Measurements from ENCODE around the gene MGMT.

MGMT gene

GRCh38 chr10:129771024-129771423 lies 304.0 kb downstream of the MGMT start:
- no peak overlapping the region for H3K4me3 ChIP-seq (ENCODE audit: low read depth, low read length)
- no peak for DNase-seq (ENCODE audit: low read depth)

- no peak overlapping the region for H3K4me3 ChIP-seq (ENCODE audit: low read depth, low read length)
- no peak for DNase-seq (ENCODE audit: low read depth)
Measured at GRCh38 chr10:129771576-129771975, 304.5 kb downstream of the MGMT start.

GRCh38 chr10:129771991-129772431 lies 305.0 kb downstream of the MGMT start:
- H3K4me3 ChIP-seq (ENCODE audit: low read depth, low read length), result no peak overlapping the region
- no peak for DNase-seq (ENCODE audit: low read depth)

- DNase-seq (ENCODE audit: low read depth), result no peak
- no peak overlapping the region for H3K4me3 ChIP-seq (ENCODE audit: low read depth, low read length)
Measured at GRCh38 chr10:129772468-129773358, 305.7 kb downstream of the MGMT start.

- H3K4me3 ChIP-seq (ENCODE audit: low read depth, low read length), result no peak overlapping the region
- DNase-seq (ENCODE audit: low read depth), result no peak
Measured at GRCh38 chr10:129773359-129773990, 306.4 kb downstream of the MGMT start.

DNA sequence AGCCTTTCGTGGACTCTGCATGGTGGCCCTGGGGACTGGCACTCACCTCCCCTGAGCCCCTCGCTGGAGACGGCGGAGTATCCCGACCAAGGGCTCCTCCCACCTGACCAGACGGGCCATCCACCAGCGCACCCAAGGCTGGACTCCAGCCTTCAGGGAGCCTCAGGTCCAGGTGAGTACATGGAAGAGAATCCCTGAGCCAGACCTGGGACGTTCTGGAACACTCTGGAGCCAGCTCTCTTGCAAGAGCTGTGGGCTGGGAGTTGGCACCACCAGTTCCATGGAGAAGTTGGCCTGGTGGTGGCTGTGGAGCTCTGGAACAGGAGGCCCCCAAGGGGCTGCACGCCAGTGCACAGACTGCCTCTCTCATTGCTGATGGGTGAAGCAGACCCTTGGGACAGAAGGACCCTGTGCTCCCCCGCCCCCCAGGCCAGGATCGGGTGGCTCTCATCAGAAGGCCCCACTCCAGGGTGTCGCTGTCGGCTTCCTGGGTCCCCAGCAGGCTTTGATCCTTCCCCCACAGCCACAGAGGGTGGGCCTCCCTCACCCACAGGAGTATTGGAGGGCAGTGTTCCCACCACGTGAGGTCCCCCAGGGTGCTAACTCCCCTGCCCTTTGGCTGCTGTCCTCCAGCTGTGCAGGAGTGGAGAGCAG lies 307.2 kb downstream of the MGMT start:
- no peak for DNase-seq (ENCODE audit: low read depth)
- H3K4me3 ChIP-seq (ENCODE audit: low read depth, low read length), result no peak overlapping the region

DNA sequence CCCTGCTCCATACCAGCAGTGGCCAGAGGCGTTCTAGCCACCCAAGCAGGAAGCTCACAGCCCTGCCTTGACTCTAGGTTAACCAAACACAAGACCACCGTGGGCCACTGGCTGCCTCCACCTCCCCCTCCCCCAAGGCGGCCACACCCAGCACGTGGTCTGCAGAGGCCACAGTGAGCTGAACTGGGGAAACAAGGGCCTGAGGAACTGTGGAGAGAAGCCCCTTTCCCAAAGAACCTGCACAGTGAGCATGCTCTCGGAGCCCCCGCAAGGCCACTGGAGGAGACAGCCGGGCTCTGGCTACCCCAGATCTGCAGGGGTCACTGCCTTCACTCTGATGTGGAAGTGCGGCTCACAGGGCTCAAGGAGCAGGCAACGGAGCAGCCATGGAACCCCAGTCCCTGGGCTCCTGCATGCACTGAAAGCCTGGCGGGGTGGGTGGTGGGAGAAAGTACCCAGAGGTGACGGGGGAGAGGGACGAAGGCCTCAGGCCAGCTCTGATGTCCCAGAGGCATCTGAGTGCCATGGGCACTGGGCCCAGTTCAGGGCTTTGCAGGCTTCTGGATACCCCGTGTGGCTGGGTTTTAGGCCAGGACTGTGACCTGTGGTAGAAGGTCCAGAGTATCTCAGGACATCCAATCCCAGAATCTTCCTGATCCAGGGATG lies 307.8 kb downstream of the MGMT start:
- no peak for DNase-seq (ENCODE audit: low read depth)
- H3K4me3 ChIP-seq (ENCODE audit: low read depth, low read length), result no peak overlapping the region

DNA sequence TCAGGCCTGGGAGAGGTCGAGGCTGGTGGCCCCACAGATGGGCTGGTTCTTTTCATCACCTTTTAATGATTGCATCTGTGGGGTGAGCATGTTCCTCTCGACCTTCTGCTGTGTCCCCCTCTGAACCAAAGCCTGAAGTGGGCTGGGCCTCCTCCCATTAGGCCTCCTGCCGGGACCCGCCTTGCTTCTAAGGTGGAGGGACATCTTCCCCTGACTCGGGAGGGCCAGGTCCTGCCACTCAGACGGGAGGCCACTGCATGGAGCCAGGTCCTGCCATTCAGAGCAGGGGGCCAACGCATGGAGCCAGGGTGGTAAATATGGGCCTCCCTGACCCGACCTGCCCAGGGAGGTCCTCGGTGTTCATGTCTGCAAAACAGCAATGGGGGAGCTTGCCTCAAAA lies 308.6 kb downstream of the MGMT start:
- no peak overlapping the region for H3K4me3 ChIP-seq (ENCODE audit: low read depth, low read length)
- no peak for DNase-seq (ENCODE audit: low read depth)

GRCh38 chr10:129777687-129778086 lies 310.6 kb downstream of the MGMT start:
- no peak for DNase-seq (ENCODE audit: low read depth)
- H3K4me3 ChIP-seq (ENCODE audit: low read depth, low read length), result no peak overlapping the region

- H3K4me3 ChIP-seq (ENCODE audit: low read depth, low read length), result no peak overlapping the region
- no peak for DNase-seq (ENCODE audit: low read depth)
Measured at GRCh38 chr10:129778571-129778970, 311.5 kb downstream of the MGMT start.

GRCh38 chr10:129779126-129780111 lies 312.4 kb downstream of the MGMT start:
- no peak for DNase-seq (ENCODE audit: low read depth)
- H3K4me3 ChIP-seq (ENCODE audit: low read depth, low read length), result no peak overlapping the region

DNA sequence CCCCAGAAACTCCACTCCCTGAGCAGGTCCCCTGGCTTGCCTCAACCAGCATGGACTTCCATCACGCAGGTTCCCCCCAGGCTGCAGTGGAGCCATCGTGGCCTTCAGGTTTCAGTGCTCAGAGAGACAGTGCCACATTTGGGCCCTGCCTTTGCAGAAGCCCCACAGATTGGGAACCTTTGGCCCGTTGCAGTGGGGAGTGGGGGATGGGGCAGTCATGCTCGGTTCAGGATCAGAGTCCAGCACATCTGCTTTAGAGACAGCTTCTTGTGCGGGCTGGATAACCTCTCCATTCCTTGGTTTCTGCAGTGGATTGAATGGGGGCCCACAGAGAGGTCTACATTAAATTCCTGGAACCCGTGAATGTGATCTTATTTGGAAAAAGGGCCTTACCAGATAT lies 313.2 kb downstream of the MGMT start:
- DNase-seq (ENCODE audit: low read depth), result no peak
- no peak overlapping the region for H3K4me3 ChIP-seq (ENCODE audit: low read depth, low read length)

GRCh38 chr10:129780901-129781795 lies 314.1 kb downstream of the MGMT start:
- H3K4me3 ChIP-seq (ENCODE audit: low read depth, low read length), result no peak overlapping the region
- DNase-seq (ENCODE audit: low read depth), result no peak

GRCh38 chr10:129784291-129784690 lies 317.2 kb downstream of the MGMT start:
- no peak for DNase-seq (ENCODE audit: low read depth)
- H3K4me3 ChIP-seq (ENCODE audit: low read depth, low read length), result no peak overlapping the region

DNA sequence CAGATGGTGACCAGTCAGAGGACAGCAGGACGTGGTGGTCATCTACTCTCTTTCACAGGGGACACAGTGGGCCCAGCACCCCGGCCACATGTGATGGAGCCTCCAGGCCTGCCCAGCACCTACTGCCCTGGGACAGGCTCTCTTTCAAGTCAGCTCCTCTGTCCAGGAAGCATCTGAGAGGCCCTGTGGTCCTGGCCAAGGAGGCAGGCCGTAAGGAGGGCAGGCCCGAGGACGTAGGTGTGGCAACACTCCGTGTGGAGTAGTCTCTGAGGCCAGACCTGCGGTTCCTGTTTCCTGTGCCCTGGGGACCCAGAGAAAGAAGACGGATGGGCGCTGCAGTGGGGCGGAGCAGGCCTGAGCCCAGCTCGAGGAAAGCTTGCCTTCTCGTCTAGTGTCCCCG lies 317.9 kb downstream of the MGMT start:
- no peak overlapping the region for H3K4me3 ChIP-seq (ENCODE audit: low read depth, low read length)
- DNase-seq (ENCODE audit: low read depth), result no peak

DNA sequence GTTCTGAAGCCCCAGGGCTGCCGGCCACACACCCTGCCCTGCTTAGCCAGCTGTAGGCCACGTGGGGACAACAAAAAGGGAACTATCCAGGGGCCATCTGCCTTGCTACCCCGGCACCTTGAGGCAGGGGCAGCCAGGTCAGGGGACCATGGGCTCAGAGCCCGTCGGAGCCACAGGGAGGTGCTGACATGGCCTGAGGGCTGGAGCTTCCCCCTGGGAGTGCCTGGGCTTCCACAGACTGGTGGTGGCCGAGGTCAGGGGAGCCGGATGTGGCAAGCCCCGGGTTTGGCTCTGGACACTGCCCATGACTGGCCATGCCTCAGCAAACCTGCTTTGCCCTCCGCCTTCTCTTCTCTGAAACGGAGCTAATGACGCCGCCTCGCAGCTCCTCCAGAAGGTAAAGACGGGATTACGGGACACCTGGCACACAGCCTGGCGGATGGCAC lies 318.5 kb downstream of the MGMT start:
- no peak for DNase-seq (ENCODE audit: low read depth)

DNA sequence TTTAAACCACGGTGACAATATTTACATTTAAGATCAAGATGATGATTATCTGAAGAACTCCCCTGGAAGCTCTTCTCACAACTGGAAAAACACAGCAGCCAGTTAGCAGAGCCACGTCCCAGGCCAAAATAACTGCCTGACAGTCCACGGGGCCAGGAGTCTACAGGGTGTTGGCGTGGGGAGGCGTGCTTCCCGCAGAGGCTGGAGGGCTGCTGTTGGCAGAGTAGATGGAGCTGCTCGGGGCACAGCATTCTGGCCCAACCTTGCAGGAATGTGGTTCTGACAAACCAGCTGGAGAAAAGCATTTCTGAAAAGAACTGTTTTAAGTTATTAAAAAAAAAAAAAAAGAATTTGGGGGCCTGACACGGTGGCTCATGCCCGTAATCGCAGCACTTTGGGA lies 319.2 kb downstream of the MGMT start:
- DNase-seq (ENCODE audit: low read depth), result no peak
- no peak overlapping the region for H3K4me3 ChIP-seq (ENCODE audit: low read depth, low read length)

More for the DNA sequence above, 318.5 kb downstream of the MGMT start:
- no peak overlapping the region for H3K4me3 ChIP-seq (ENCODE audit: low read depth, low read length)

DNA sequence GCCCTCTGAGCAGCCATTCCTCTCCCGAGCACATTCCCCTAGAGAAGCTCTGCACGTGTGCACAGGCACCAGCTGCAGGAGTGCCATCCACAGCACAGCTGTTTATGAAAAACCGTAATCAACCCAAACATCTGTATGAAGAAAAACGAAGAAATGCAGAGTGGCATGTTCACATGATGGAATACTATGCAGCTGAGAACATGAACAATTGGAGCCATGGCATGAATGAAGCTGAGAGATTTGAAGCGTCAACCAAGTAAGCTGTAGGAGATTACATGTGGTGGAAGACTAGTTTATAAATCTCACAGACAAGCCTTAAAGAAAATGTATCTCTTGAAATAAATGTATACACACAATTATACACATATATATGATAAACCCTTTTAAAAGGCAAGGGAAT lies 320.5 kb downstream of the MGMT start:
- H3K4me3 ChIP-seq (ENCODE audit: low read depth, low read length), result no peak overlapping the region
- DNase-seq (ENCODE audit: low read depth), result no peak
